Mucosa of rectum (tissue), 2 donors: ENCODE measurements around the gene GPR146.
A peak's percentile ranks its signal among the peaks of the same experiment; 100 is the strongest.
"Not testable (repeated sequence)": the region's sequence is repeated elsewhere in the genome, so short reads cannot be mapped to it uniquely, and the experiment has no call there.

Source experiments
- H3K27ac ChIP-seq, 2 donors: one replicate each; pipeline ENCODE4 v1.7.0; 2013; ENCODE audit warnings: inconsistent platforms in 2 of 2, low read depth in 2 of 2, low read length in 2 of 2
- H3K27me3 ChIP-seq, 2 donors: one replicate each; pipeline ENCODE4 v1.7.0; 2013; ENCODE audit warnings: low read length in 2 of 2; ENCODE audit not compliant: control insufficient read depth in 2 of 2, insufficient read depth in 2 of 2
- H3K36me3 ChIP-seq, 2 donors: one replicate each; pipeline ENCODE4 v1.7.0; 2013; ENCODE audit warnings: low read length in 2 of 2; ENCODE audit not compliant: control insufficient read depth in 2 of 2, insufficient read depth in 2 of 2
- H3K4me1 ChIP-seq, 2 donors: one replicate each; pipeline ENCODE4 v1.7.0; 2013; ENCODE audit warnings: low read length in 2 of 2, mild to moderate bottlenecking in 1 of 2; ENCODE audit not compliant: control insufficient read depth in 2 of 2, insufficient read depth in 2 of 2
- H3K4me3 ChIP-seq, 2 donors: one replicate each; pipeline ENCODE4 v1.7.0; 2013; ENCODE audit warnings: low read length in 2 of 2
- H3K9ac ChIP-seq, 2 donors: one replicate each; pipeline ENCODE4 v1.7.0; 2013; ENCODE audit warnings: low read length in 2 of 2, low read depth in 1 of 2, mild to moderate bottlenecking in 1 of 2
- H3K9me3 ChIP-seq, 2 donors: one replicate each; pipeline ENCODE4 v1.7.0; 2013; ENCODE audit warnings: low read length in 2 of 2; ENCODE audit not compliant: control insufficient read depth in 2 of 2
- donor health status: healthy.
- donor health status: Normal muscosa, but diverticular disease.

Gene GPR146

DNA sequence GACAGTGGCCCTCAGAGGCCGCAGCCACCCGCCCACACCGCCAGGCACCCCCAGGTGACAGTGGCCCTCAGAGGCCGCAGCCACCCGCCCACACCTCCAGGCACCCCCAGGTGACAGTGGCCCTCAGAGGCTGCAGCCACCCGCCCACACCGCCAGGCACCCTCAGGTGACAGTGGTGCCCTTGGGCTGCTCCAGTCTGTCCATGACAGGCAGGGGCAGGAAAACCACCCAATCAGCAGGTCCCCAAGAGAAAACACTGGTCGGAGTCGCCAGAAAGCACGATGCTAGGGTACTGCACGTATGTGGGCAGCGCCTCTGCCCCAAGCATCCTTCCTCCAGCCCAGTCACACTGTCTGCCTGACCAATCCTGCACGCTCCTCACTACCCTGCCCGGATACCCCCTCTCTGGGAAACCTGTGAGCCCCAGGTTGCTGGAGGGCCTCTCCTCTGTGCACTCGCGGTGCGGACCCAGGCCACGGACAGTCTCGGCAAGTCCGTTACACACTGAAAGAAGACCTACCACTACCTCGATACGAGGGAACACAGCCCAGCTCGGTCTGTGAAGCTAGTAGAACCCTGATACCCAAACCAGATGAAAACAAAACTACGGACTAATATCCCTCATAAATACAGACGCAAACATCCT is 11.7 kb upstream of the GPR146 start:
- no peaks in the 10 kb centered on the region for H3K36me3 ChIP-seq
- no peak overlapping the region for H3K9ac ChIP-seq
- H3K4me3 ChIP-seq = no peak overlapping the region
- peaks cover 9 to 10% of the 10 kb centered on the region in 2 donors for H3K4me1 ChIP-seq
- no peaks in the 10 kb centered on the region for H3K27me3 ChIP-seq
- no peaks in the 10 kb centered on the region for H3K9me3 ChIP-seq
- no peak overlapping the region for H3K27ac ChIP-seq

DNA sequence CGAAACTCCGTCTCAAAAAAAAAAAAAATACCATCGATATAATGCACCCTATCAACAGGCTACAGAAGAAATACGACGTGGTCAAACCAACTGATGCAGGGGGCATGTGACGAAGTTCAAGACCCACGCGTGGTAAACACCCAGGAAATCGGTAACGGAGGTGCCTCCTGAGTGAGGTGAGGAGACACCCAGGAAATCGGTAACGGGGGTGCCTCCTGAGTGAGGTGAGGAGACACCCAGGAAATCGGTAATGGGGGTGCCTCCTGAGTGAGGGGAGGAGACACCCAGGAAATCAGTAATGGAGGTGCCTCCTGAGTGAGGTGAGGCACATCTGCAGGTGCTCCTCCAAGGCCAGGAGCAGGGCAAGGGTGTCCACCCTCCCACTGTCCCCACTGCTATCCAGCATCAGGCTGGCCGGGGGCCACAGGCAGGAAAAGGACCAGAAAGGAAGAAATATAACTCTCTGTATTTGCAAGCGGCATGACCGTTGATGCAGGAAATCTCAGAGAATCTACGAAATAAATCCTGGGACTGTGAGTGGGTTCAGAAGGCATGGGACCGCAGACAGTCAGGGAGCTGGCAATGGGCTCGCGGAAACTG is 10.7 kb upstream of the GPR146 start:
- no peak overlapping the region for H3K9ac ChIP-seq
- no peak overlapping the region for H3K4me3 ChIP-seq
- H3K27me3 ChIP-seq = no peaks in the 10 kb centered on the region
- no peaks in the 10 kb centered on the region for H3K9me3 ChIP-seq
- peaks cover 7 to 8% of the 10 kb centered on the region in 2 donors for H3K4me1 ChIP-seq
- no peaks in the 10 kb centered on the region for H3K36me3 ChIP-seq
- H3K27ac ChIP-seq = no peak overlapping the region

DNA sequence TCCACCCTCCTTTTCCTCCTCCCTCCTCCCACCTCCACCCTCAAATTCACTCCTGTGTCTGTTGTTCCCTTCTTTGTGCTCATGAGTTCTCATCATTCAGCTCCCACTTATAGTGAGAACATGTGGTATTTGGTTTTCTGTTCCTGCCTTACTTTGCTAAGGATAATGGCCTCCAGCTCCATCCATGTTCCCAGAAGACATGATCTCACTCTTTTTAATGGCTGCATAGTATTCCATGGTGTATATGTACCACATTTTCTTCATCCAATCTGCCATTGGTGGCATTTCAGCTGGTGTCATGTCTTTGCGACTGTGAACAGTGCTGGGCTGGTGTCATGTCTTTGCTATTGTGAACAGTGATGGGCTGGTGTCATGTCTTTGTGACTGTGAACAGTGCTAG is 9.6 kb upstream of the GPR146 start:
- H3K36me3 ChIP-seq, H3K9me3 ChIP-seq, H3K4me3 ChIP-seq, H3K4me1 ChIP-seq, H3K9ac ChIP-seq, H3K27ac ChIP-seq, H3K27me3 ChIP-seq: not testable (repeated sequence)

DNA sequence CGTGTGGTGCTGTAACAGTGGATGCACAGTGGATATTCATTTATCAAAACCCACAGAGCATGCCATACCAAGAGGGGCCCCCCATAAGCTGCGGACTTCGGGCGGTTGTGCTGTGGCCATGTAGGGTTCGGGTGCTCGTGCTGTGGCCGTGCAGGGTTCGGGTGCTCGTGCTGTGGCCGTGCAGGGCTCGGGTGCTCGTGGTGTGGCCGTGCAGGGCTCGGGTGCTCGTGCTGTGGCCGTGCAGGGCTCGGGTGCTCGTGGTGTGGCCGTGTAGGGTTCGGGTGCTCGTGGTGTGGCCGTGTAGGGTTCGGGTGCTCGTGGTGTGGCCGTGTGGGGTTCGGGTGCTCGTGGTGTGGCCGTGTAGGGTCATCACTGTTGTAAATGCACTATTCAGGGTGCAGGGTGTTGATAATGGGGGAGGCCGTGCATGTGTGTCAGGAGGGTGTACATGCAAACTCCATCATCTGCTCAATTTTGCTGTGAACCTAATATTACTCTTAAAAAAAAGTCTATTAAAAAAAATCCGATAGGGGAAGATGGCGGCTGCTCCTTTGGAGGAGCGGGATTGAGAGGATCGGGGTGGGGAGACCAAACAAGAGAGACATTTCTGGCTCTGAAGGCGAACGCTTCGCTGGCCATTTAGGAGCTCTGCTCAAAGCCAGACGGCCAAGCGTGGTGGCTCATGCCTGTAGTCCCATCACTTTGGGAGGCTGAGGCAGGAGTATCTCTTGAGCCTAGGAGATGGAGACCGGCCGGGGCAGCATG is 8.0 kb upstream of the GPR146 start:
- not testable (repeated sequence) for H3K4me3 ChIP-seq, H3K27me3 ChIP-seq, H3K27ac ChIP-seq, H3K9ac ChIP-seq, H3K9me3 ChIP-seq, H3K4me1 ChIP-seq, H3K36me3 ChIP-seq

DNA sequence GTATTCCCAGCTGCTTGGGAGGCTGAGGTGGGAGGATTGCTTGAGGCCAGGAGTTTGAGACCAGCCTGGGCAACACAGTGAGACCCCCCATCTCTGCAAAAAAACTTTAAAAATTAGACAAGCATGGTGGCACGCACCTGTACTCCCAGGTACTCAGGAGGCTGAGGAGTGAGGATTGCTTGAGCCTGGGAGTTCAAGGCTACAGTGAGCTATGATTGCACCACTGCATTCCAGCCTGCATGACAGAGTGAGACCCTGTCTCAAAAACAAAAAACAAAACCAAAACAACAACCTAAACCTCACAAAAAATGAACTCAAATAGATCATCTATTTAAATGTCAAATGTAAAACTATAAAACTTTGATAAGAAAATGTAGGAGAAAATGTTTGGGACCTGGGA is 4.1 kb upstream of the GPR146 start:
- H3K4me3 ChIP-seq, H3K27me3 ChIP-seq, H3K27ac ChIP-seq, H3K9me3 ChIP-seq, H3K9ac ChIP-seq, H3K36me3 ChIP-seq: not testable (repeated sequence)
- H3K4me1 ChIP-seq = peaks cover 18% of the 10 kb centered on the region in 2 donors

DNA sequence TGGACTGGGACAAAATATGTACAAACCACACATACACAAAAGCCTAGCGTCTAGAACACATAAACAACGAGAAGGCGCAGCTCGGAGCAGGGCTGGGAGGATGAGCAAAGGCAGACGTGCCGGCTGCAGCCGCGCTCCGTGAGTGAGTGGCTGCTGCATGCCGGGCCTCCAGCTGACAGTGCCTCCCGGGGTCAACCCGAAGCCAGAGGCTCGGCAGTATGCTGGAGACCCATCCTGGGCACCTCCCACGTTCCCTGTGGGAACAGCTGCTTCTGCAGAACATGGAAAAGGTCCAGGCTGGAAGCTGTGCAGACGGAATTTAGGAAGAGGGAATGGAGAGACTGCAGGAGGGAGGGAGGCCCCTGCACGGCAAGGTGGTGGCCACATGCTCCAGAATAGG is 3.6 kb upstream of the GPR146 start:
- H3K36me3 ChIP-seq = no peaks in the 10 kb centered on the region
- no peak overlapping the region for H3K9ac ChIP-seq
- peak overlapping the region in 1 of 2 donors; percentile 23 for H3K27ac ChIP-seq
- no peak overlapping the region for H3K4me3 ChIP-seq
- no peaks in the 10 kb centered on the region for H3K27me3 ChIP-seq
- H3K9me3 ChIP-seq = no peaks in the 10 kb centered on the region
- H3K4me1 ChIP-seq = peaks cover 23 to 24% of the 10 kb centered on the region in 2 donors

DNA sequence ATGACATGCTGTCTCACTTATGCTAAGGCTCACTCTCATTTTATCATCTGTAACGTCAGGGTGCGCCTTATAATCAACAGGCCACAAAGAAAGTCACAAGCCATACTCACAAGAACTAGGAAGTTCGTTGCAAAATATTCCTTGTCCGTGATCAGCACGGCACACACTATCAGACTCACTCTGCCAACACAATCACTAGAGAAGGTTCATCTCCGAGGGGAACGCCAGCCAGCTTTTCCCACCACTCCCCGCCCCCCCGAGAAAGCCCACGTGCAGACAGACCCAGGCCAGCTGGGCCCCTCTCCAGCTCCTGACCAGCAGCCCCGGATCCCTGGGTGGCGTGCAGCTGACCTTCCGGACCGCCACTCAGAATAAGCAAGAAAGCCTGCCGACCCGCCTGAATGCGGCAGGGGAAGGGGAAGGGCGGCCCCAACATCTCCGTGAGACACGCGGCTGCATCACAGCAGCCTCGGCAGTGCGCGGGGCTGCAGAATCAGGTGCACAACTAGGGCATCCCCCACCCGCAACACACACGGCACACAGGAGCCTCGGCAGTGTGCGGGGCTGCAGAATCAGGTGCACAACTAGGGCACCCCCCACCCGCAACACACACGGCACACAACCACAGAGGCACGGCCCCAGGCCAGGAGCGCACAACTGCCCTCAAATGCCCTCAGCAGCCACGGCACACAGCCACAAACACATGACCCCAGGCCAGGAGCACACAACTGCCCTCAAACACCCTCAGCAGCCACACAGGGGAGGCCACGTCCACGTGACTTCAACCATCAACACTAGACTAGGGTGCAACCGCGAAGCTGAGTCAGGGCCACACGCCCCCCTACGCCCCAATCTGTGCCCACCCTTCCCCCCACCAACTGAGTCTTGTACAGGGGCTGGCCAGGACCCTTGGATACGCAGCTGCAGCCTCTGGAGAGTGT is 2.5 kb upstream of the GPR146 start:
- Histone ChIP-seq H3K27me3 (no peaks in the 10 kb centered on the region), H3K36me3 (no peaks in the 10 kb centered on the region), H3K4me3 (no peak overlapping the region), H3K4me1 (peaks cover 34% of the 10 kb centered on the region in 2 donors), H3K9me3 (no peaks in the 10 kb centered on the region), H3K9ac (no peak overlapping the region), H3K27ac (no peak overlapping the region)

DNA sequence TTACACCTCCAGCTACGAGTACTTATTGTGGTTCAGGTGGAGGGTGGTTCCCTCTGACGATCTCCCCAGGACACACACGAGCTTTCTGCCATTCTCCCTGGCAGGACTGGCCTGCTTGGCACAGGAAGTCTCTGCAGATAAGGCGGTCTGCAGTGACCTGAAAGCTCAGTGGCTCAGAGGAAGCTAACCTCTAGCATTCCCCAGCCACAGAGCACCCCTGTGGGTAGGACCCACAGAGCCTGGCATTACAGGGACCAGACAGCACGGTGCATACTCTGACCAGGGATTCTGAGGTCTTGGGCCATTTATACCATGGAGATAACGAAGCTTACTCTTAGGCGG is 1.9 kb upstream of the GPR146 start:
- Histone ChIP-seq H3K27me3 (no peaks in the 10 kb centered on the region), H3K9me3 (no peaks in the 10 kb centered on the region), H3K36me3 (no peaks in the 10 kb centered on the region), H3K4me3 (no peak overlapping the region), H3K27ac (no peak overlapping the region), H3K9ac (no peak overlapping the region), H3K4me1 (peaks cover 40 to 41% of the 10 kb centered on the region in 2 donors)

DNA sequence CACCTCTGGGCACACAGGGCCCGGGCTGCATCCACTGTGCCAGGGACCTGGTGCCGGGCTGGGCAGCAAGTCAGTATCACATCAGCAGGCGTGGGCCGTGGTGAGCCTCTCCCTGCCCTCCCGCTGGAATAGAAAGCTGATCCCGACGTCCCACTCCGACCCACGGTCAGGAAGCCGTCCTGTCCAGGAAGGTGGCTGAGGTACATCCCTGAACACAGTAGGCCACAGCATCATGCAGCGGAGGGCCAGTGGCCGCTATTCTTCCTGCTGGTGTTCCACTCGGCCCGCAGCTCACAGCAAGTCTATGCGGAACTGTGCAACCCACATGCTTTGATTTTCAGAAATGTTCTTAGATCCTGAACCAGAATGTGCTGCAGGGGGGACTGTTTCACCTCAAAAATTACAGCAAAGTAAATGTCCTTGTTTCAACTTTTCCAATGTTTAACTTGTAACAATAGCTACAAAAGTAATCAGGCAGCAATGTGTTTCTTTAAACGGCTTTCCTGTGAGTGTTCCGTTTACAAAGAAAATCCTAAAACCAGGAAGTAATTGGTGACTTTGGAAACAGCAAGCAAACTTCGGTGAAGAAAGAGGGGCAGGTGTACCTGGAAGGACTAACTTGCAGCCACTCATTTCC is 676 bp upstream of the GPR146 start:
- Histone ChIP-seq H3K4me1 (peaks cover 42% of the 10 kb centered on the region in 2 donors), H3K36me3 (no peaks in the 10 kb centered on the region), H3K9ac (peak overlapping the region; percentile 73 to 80), H3K27ac (peak overlapping the region; percentile 89 to 93), H3K4me3 (peak overlapping the region; percentile 73 to 74), H3K27me3 (no peaks in the 10 kb centered on the region), H3K9me3 (no peaks in the 10 kb centered on the region)
